H9 (cell line): ENCODE data around the gene PXDC1. TPM values are rescaled to one million over a fixed set of nuclear protein-coding genes. Genes with fewer than 3 reads are reported as not detected.

Experiments used
- DNase-seq: peaks from one replicate; pipeline ENCODE4 v3.0.0-alpha.2; 2017
- H2AFZ ChIP-seq: one replicate; pipeline ENCODE4 v1.6.1; 2013; ENCODE audit warnings: mild to moderate bottlenecking, low read length, control low read depth, moderate library complexity
- H2AK5ac ChIP-seq: 2 replicates; pipeline ENCODE4 v1.6.1; 2013; ENCODE audit warnings: low read length, control low read depth, mixed read lengths; ENCODE audit not compliant: insufficient read length
- H2BK120ac ChIP-seq: one replicate; pipeline ENCODE4 v1.6.1; 2013; ENCODE audit warnings: low read depth, mild to moderate bottlenecking, low read length, control low read depth, inconsistent platforms; ENCODE audit not compliant: poor library complexity, severe bottlenecking
- H2BK12ac ChIP-seq: 2 replicates; pipeline ENCODE4 v1.6.1; 2013; ENCODE audit warnings: low read length, control low read depth, mixed read lengths, low read depth; ENCODE audit not compliant: insufficient read length
- H2BK15ac ChIP-seq: 2 replicates; pipeline ENCODE4 v1.6.1; 2013; ENCODE audit warnings: low read depth, low read length, control low read depth
- H2BK20ac ChIP-seq: one replicate; pipeline ENCODE4 v1.6.1; 2013; ENCODE audit warnings: low read depth, mild to moderate bottlenecking, low read length, control low read depth, inconsistent platforms; ENCODE audit not compliant: poor library complexity, severe bottlenecking
- H2BK5ac ChIP-seq: 2 replicates; pipeline ENCODE4 v1.6.1; 2013; ENCODE audit warnings: low read length, control low read depth, mixed read lengths; ENCODE audit not compliant: insufficient read length
- H3K14ac ChIP-seq: 2 replicates; pipeline ENCODE4 v1.6.1; 2013; ENCODE audit warnings: low read length, control low read depth; ENCODE audit not compliant: insufficient read depth
- H3K18ac ChIP-seq: 2 replicates; pipeline ENCODE4 v1.6.1; 2013; ENCODE audit warnings: low read depth, mild to moderate bottlenecking, mixed read lengths, low read length, control low read depth; ENCODE audit not compliant: insufficient read length
- H3K23ac ChIP-seq: 2 replicates; pipeline ENCODE4 v1.6.1; 2013; ENCODE audit warnings: low read length, control low read depth, mixed read lengths, low read depth; ENCODE audit not compliant: insufficient read length
- H3K23me2 ChIP-seq: 2 replicates; pipeline ENCODE4 v1.6.1; 2013; ENCODE audit warnings: low read depth, mild to moderate bottlenecking, mixed read lengths, low read length, control low read depth; ENCODE audit not compliant: insufficient read length, poor library complexity, severe bottlenecking
- H3K27ac ChIP-seq: 2 replicates; pipeline ENCODE4 v1.5.1; 2013; ENCODE audit warnings: low read length, control low read depth, mixed read lengths, low read depth; ENCODE audit not compliant: insufficient read length
- H3K27me3 ChIP-seq: 2 replicates; pipeline ENCODE4 v1.6.1; 2013; ENCODE audit warnings: low read length, control low read depth, inconsistent platforms; ENCODE audit not compliant: insufficient read depth
- H3K4ac ChIP-seq: 2 replicates; pipeline ENCODE4 v1.6.1; 2013; ENCODE audit warnings: low read depth, mild to moderate bottlenecking, control low read depth, inconsistent platforms, low read length, moderate library complexity
- H3K4me1 ChIP-seq: 2 replicates; pipeline ENCODE4 v1.6.1; 2013; ENCODE audit warnings: low read length, control low read depth, inconsistent platforms; ENCODE audit not compliant: insufficient read depth
- H3K4me2 ChIP-seq: 2 replicates; pipeline ENCODE4 v1.6.1; 2013; ENCODE audit warnings: low read length, control low read depth, mixed read lengths; ENCODE audit not compliant: insufficient read length, insufficient read depth
- H3K56ac ChIP-seq: 2 replicates; pipeline ENCODE4 v1.6.1; 2013; ENCODE audit warnings: low read depth, mild to moderate bottlenecking, mixed read lengths, low read length, control low read depth; ENCODE audit not compliant: insufficient read length
- H3K79me1 ChIP-seq: 2 replicates; pipeline ENCODE4 v1.6.1; 2013; ENCODE audit warnings: low read depth, mild to moderate bottlenecking, moderate library complexity, low read length, control low read depth, inconsistent platforms; ENCODE audit not compliant: insufficient read depth, poor library complexity, severe bottlenecking
- H3K79me2 ChIP-seq: 2 replicates; pipeline ENCODE4 v1.6.1; 2013; ENCODE audit warnings: low read length, control low read depth, inconsistent platforms; ENCODE audit not compliant: insufficient read depth
- H3K9ac ChIP-seq: 2 replicates; pipeline ENCODE4 v1.6.1; 2013; ENCODE audit warnings: low read length, control low read depth, mixed read lengths; ENCODE audit not compliant: insufficient read length; ENCODE audit errors: extremely low read depth
- H3K9me3 ChIP-seq: one replicate; pipeline ENCODE4 v1.6.1; 2013; ENCODE audit warnings: low read depth, low read length, inconsistent platforms; ENCODE audit not compliant: control insufficient read depth
- H3T11ph ChIP-seq: one replicate; pipeline ENCODE4 v1.6.1; 2013; ENCODE audit warnings: mild to moderate bottlenecking, low read length, control low read depth, inconsistent platforms
- H4K20me1 ChIP-seq: one replicate; pipeline ENCODE4 v1.6.1; 2013; ENCODE audit not compliant: control insufficient read depth, insufficient read length, insufficient read depth
- H4K5ac ChIP-seq: 2 replicates; pipeline ENCODE4 v1.6.1; 2013; ENCODE audit warnings: low read depth, mild to moderate bottlenecking, mixed read lengths, low read length, control low read depth; ENCODE audit not compliant: insufficient read length
- H4K8ac ChIP-seq: replicated peaks from 2 replicates; pipeline ENCODE4 v1.6.1; 2013; ENCODE audit warnings: low read length, control low read depth, mixed read lengths, low read depth; ENCODE audit not compliant: insufficient read length
- H4K91ac ChIP-seq: 2 replicates; pipeline ENCODE4 v1.6.1; 2013; ENCODE audit warnings: low read depth, mild to moderate bottlenecking, moderate library complexity, mixed read lengths, low read length, control low read depth; ENCODE audit not compliant: insufficient read length
- H3K27ac Mint-ChIP-seq, 3 experiments: 2 replicates in 2 of 3; 3 replicates in 1 of 3; pipeline ENCODE4 v1.8.0; 2020 to 2021; ENCODE audit warnings: mixed read lengths in 3 of 3, mild to moderate bottlenecking in 1 of 3, moderate library complexity in 1 of 3
- H3K27me3 Mint-ChIP-seq: 2 replicates; pipeline ENCODE4 v1.8.0; 2021; ENCODE audit warnings: low read depth, mild to moderate bottlenecking, moderate library complexity, mixed read lengths
- H3K36me3 Mint-ChIP-seq, 3 experiments: 2 replicates in 2 of 3; 3 replicates in 1 of 3; pipeline ENCODE4 v1.8.0; 2020 to 2021; ENCODE audit warnings: low read depth in 3 of 3, mixed read lengths in 3 of 3; ENCODE audit not compliant: insufficient read depth in 1 of 3
- H3K4me1 Mint-ChIP-seq, 2 experiments: 2 replicates each; pipeline ENCODE4 v1.8.0; 2020; ENCODE audit warnings: mixed read lengths in 2 of 2
- H3K4me3 Mint-ChIP-seq, 2 experiments: 2 replicates in 1 of 2; 3 replicates in 1 of 2; pipeline ENCODE4 v1.8.0; 2020 to 2021; ENCODE audit warnings: mild to moderate bottlenecking in 2 of 2, mixed read lengths in 2 of 2, moderate library complexity in 1 of 2
- H3K9me3 Mint-ChIP-seq, 2 experiments: 2 replicates in 1 of 2; 3 replicates in 1 of 2; pipeline ENCODE4 v1.8.0; 2020; ENCODE audit warnings: mild to moderate bottlenecking in 2 of 2, mixed read lengths in 2 of 2, moderate library complexity in 1 of 2
- CTCF ChIP-seq: fragments of 200-600 bp; sonication (generic); conservative IDR thresholded peaks from 3 replicates; pipeline ENCODE4 v1.8.0; 2021; ENCODE audit warnings: antibody characterized with exemption, mild to moderate bottlenecking
- WGBS: extraction: QIAGEN DNeasy Blood & Tissue Kit; methylation state at CpG from one replicate; pipeline ENCODE4 v1.1.7; 2013; ENCODE audit warnings: missing lambda C conversion rate, low lambda C conversion rate, mixed read lengths; ENCODE audit not compliant: insufficient read length; ENCODE audit errors: extremely low coverage; 5-methylcytosine and 5-hydroxymethylcytosine counted together
- total RNA-seq: library from RNA; stranded (reverse); gene quantifications from 2 replicates; pipeline ENCODE4 v1.2.1, GENCODE V29; 2021

Gene PXDC1
- total RNA-seq, 1 experiment from 2014 or later = 3.1 TPM

- Histone ChIP-seq H2BK20ac (no peak overlapping the region), H3K9ac (no peak overlapping the region)
Measured at GRCh38 chr6:3775386-3775785, 23.9 kb upstream of the PXDC1 start.

More at GRCh38 chr6:3775386-3775785, 23.9 kb upstream of the PXDC1 start:
- Mint-ChIP-seq H3K9me3 (peaks cover 0 to 1% of the 10 kb centered on the region in 2 experiments; a peak in 1 of 5 replicates), H3K4me3 (no peak overlapping the region), H3K4me1 (peaks cover 4 to 20% of the 10 kb centered on the region in 2 experiments), H3K36me3 (no peaks in the 10 kb centered on the region; a peak in 1 of 7 replicates), H3K27ac (no peak overlapping the region), H3K27me3 (peaks cover 4% of the 10 kb centered on the region)
- Histone ChIP-seq H3K18ac (no peak overlapping the region), H3K23me2 (no peaks in the 10 kb centered on the region), H2BK5ac (no peak overlapping the region), H3T11ph (no peak overlapping the region), H4K5ac (no peak overlapping the region), H4K8ac (no peak overlapping the region), H3K79me1 (no peaks in the 10 kb centered on the region), H3K4me1 (peaks cover 2% of the 10 kb centered on the region; the same call in 1 of the 2 replicates), H2AK5ac (no peak overlapping the region), H3K14ac (no peak overlapping the region), H3K27ac (no peak overlapping the region), H2BK12ac (no peak overlapping the region), H2BK15ac (no peak overlapping the region), H3K56ac (no peak overlapping the region), H3K4ac (no peak overlapping the region), H3K4me2 (no peak overlapping the region), H4K91ac (no peak overlapping the region), H3K79me2 (no peaks in the 10 kb centered on the region), H3K23ac (no peak overlapping the region), H3K27me3 (no peaks in the 10 kb centered on the region), H2AFZ (no peak overlapping the region), H3K9me3 (no peaks in the 10 kb centered on the region), H2BK120ac (no peak overlapping the region), H4K20me1 (no peaks in the 10 kb centered on the region)
- DNase-seq = no peak
- TF ChIP-seq CTCF = no peak
- no CpG with 5 or more reads among the region's 7 CpGs for WGBS
